GM21447 (cell line): ENCODE results near the gene RUNDC1.

Experiments
- ATAC-seq: cut with Tn5 transposase; IDR thresholded peaks from one replicate; pipeline ENCODE4 v1.9.1; 2021; ENCODE audit not compliant: unreplicated experiment

The RUNDC1 gene

DNA sequence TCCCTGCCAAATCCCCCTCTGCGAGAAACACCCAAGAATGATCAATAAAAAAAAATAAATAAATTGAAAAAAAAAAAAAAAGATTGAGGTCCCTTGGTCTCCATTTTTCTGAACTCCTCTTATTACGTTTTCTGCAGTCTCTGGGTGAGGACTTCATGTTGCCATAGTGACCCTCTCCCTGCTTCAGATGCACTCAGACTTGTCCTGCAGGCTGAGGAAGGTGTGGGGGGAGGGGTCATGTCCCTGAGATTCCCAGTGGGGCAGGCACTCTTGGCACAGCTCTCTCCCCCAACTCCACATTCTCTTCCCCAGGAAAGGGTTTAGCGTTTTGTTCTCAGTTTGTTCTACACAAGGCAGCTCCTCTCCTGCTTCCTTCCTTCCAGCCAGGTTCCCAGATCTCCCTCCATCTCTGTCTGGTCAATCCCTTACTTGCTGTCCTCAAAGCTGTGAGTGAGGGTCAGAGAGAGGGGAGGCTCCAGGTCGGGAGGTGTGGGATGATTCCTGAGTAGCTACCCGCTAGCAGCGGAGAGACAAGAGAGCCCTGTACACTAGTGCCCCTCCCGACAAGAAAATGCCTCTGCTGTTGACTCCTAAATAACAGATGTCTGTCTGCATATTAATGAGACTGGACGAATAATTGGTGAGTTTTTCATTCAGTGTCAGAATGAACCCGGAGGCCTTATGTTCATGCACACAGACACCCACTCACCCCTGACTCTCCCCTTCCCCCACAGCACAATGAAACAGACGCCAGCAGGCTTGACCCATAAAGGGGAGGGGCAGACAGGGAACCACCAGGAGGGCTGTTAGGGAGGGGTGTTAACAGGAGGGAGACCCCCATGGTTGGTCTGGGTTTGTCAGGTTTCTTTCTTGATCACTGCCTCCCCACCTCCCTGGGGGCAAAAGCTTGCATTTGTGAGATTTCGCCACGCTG is 53.9 kb downstream of the RUNDC1 start:
- no peak for ATAC-seq

DNA sequence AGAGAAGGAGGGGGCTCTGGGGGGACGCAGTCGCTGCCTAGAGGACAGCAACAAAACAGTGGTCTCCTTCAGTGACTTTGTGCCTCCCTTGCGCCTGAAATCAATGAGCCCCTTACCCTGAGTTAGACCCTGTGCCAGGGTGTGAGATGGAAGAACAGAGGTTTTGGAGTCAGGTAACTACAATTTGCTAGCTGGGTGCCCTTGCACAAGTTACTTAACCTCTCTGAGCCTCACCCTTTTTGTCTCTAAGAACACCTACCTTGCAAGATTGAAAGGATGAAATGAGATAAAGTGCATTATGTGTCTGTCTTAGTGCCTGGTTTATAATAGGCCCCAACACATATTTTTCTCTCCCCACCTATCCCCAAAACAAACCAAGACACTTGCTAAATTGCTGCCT is 54.5 kb downstream of the RUNDC1 start:
- ATAC-seq = no peak

DNA sequence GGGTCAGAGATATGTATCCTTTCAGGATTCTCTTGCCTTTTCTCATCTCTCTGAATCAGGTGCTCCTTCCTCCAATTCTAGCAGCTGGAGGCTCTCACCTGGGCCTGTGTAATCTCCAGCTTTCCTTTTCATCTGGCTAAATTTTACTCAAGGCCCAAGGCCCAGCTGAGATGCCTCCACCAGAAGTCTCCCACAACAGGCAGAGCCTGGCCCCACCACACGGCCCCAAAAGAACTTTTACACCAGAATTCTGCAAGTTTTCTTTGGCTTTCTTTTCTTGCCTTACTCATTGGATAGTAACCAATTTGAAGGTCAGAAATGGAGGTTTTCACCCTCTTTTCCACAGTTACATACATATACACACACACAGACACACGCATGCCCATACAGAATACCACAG is 59.3 kb downstream of the RUNDC1 start:
- no peak for ATAC-seq

DNA sequence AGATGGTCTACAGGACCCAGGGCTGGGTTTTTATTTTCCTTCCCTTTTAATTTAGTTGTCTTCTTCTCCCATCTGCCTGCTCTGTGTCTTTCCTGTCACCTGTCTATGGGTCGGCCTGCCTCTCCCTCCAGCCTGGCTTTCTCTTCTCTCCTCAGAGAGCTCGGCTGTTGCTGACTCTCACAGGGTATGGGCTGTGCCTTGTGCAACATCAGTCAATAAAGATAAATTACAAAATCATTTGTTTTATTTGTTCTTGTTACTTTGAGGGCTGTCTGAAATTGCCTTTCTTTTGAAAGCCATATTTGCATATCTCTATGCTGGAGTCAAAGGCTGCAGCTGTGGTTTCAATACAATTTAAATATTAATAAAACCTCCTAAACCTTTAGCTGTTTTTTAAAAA is 60.3 kb downstream of the RUNDC1 start:
- ATAC-seq = no peak

DNA sequence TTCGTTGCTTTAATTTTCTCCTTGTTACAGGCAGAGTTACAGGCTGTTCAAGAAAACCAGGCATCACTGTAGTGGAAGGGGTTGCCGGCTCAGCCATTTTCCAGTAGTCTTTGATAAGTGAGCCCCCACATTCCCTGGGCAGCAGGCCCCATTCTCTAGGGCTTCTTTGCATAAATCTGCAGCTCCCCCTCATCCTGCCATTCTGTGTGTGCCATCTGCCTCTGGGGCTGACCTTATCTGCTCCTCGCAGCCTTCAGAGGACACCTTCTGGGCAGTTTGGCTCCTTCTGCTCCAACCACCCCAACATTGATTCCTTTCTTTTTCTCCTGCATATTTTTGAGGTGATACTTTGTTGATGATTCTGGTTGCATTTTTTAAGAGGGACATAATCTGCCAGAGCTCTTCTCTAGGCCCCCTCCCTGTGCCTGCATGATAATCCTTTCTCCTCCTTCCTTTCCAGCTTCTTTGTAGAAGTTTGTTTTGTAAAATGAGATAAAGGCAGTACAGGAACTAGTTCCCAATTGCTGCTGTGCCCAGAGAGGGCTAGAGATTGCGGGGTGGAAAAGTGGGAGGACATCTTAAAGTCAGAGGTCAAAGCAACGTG is 61.8 kb downstream of the RUNDC1 start:
- no peak for ATAC-seq
